ENCODE measurements around the gene TTC39A. TPM values are rescaled to one million over a fixed set of nuclear protein-coding genes. Genes with fewer than 3 reads are reported as not detected.

Gene TTC39A
- total and polyA plus RNA-seq, 2 donors (not counting 1 experiment from before 2014, with no cell fraction given), result 0.28 to 1.5 TPM

DNA sequence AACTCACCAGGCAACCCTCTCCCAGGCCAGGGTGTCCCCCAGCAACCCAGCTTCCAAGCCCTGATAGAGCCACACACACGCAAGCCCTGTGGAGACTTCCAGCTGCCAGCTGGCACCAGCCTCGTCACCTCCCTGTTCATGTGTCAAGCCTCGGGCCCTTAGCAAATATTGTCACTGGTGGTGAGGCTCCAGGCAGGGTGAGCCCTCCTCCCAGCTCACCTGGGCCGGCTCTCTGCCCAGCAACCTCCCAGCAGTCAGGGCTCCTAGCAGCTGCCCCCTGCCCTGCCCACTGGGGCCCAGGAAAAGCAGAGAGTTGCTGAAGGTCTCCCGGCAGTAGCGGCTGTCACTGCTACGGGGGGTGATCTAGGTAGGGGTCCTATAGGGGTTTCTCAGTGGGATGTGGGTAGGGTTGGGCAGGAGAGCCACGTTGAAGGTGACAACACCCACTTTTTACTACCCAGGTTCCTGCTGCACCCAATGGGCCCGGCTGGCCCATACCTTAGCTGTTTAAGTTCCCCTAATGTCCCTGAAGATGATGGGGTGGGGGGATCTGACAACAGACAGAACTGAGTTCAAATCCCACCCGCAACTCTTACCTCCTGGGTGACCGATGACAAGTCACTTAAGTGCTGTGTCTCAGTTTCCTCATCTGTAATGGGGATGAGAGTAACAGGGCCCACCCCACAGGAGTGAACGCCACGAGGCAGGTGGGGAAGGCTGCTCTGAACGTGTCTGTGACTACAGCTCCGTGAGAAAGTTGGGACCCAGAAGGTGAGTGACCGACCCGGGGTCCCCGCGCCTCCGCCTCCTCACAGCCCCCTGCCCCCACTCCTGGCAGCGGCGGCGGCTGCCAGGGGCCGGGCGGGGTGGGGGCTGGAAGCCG lies 678 bp downstream of the TTC39A start:
- no peak for DNase-seq (ENCODE audit: low read depth in 2 of 2)
- no peak overlapping the region for H2AFZ ChIP-seq (ENCODE audit: low read length)

DNA sequence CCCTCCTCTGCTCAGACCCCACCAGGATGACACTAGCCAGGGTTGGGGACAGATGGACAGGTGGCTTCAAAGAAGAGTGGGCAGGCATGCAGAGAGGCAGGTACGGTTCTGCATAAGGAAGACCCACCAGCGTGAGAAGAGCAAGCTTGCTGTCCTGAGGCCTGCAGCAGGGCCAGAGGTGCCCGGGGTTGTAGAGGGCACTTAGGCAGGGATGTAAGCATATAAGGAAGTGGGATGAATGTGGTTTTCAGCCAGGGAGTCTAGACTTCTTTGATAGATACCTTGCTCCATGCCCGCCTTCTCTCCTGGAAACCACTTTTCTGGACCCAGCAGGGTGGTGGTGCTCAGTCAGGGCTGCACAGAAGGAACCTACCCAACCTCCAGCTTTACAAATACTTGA lies 1.4 kb downstream of the TTC39A start:
- H3K4me2 ChIP-seq (ENCODE audit: extremely low read depth, insufficient read depth, low read length), result no peak overlapping the region
- no peaks in the 10 kb centered on the region for H3K36me3 ChIP-seq (ENCODE audit: control insufficient read depth, insufficient read depth, low read length)
- H3K4me3 ChIP-seq (replicated peaks in 1 of 4; ENCODE audit: control extremely low read depth in 1 of 4, insufficient read depth in 1 of 4, low read depth in 3 of 4, low read length in 4 of 4), result no peak overlapping the region
- H3K27me3 ChIP-seq (ENCODE audit: control insufficient read depth, insufficient read depth, low read length), result no peaks in the 10 kb centered on the region
- no peaks in the 10 kb centered on the region for H3K9me3 ChIP-seq (ENCODE audit: control insufficient read depth, insufficient read depth, low read depth, low read length)
- H2AFZ ChIP-seq (ENCODE audit: low read length), result no peak overlapping the region
- no peak overlapping the region for H3K9ac ChIP-seq (ENCODE audit: insufficient read depth, low read length)
- TF ChIP-seq CTCF (conservative IDR thresholded peaks at IDR 0.05 in 1 of 2, IDR thresholded peaks at IDR 0.05 in 1 of 2; ENCODE audit: low read depth in 1 of 2, low read length in 2 of 2) (no peak), EZH2 (IDR thresholded peaks at IDR 0.05; ENCODE audit: low read length, missing control alignments) (no peak)
- H3K4me1 ChIP-seq (ENCODE audit: control insufficient read depth, extremely low read depth, insufficient read depth, low read length), result peaks cover 10% of the 10 kb centered on the region
- no peak overlapping the region for H3K27ac ChIP-seq (ENCODE audit: insufficient read depth, low read length)
- H3K79me2 ChIP-seq (ENCODE audit: control insufficient read depth, insufficient read depth, low read length), result no peaks in the 10 kb centered on the region
- no peaks in the 10 kb centered on the region for H4K20me1 ChIP-seq (ENCODE audit: control insufficient read depth, extremely low read depth, insufficient read depth, low read length)
- no peak for DNase-seq (ENCODE audit: low read depth in 2 of 2)

More for the DNA sequence above, 678 bp downstream of the TTC39A start:
- H4K20me1 ChIP-seq (ENCODE audit: control insufficient read depth, extremely low read depth, insufficient read depth, low read length), result no peaks in the 10 kb centered on the region
- H3K9me3 ChIP-seq (ENCODE audit: control insufficient read depth, insufficient read depth, low read depth, low read length), result no peaks in the 10 kb centered on the region
- H3K4me3 ChIP-seq (replicated peaks in 1 of 4; ENCODE audit: control extremely low read depth in 1 of 4, insufficient read depth in 1 of 4, low read depth in 3 of 4, low read length in 4 of 4), result peak overlapping the region in 2 of 4 experiments; percentile 14 to 20
- H3K4me1 ChIP-seq (ENCODE audit: control insufficient read depth, extremely low read depth, insufficient read depth, low read length), result peaks cover 10% of the 10 kb centered on the region
- H3K4me2 ChIP-seq (ENCODE audit: extremely low read depth, insufficient read depth, low read length), result peak overlapping the region; percentile 25
- no peaks in the 10 kb centered on the region for H3K79me2 ChIP-seq (ENCODE audit: control insufficient read depth, insufficient read depth, low read length)
- no peaks in the 10 kb centered on the region for H3K36me3 ChIP-seq (ENCODE audit: control insufficient read depth, insufficient read depth, low read length)
- no peak overlapping the region for H3K27ac ChIP-seq (ENCODE audit: insufficient read depth, low read length)
- TF ChIP-seq CTCF (conservative IDR thresholded peaks at IDR 0.05 in 1 of 2, IDR thresholded peaks at IDR 0.05 in 1 of 2; ENCODE audit: low read depth in 1 of 2, low read length in 2 of 2), result no peak
- no peak for TF ChIP-seq EZH2 (IDR thresholded peaks at IDR 0.05; ENCODE audit: low read length, missing control alignments)
- H3K9ac ChIP-seq (ENCODE audit: insufficient read depth, low read length), result no peak overlapping the region
- no peaks in the 10 kb centered on the region for H3K27me3 ChIP-seq (ENCODE audit: control insufficient read depth, insufficient read depth, low read length)

DNA sequence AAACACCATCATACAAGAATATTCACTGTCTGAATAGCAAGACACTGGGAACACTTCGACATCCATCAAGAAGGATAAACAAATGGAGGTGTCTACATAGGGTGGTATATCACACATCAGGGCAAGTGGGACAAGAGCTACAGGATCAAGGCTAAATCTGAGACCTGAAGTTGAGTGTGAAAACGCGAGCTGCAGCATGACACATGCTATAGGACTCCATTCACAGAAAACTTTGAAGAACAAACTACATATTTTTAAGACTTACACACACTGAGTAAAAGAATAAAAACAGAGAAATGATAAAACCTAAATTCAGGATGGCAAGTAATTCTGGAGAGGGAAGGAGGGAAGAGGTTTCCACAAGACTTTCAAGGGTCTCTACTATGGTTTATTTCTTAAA lies 2.1 kb downstream of the TTC39A start:
- H4K20me1 ChIP-seq (ENCODE audit: control insufficient read depth, extremely low read depth, insufficient read depth, low read length), result no peaks in the 10 kb centered on the region
- no peak overlapping the region for H3K4me2 ChIP-seq (ENCODE audit: extremely low read depth, insufficient read depth, low read length)
- peak in 1 of 2 donors; percentile 55 for DNase-seq (ENCODE audit: low read depth in 2 of 2)
- H3K9ac ChIP-seq (ENCODE audit: insufficient read depth, low read length), result no peak overlapping the region
- no peak overlapping the region for H3K4me3 ChIP-seq (replicated peaks in 1 of 4; ENCODE audit: control extremely low read depth in 1 of 4, insufficient read depth in 1 of 4, low read depth in 3 of 4, low read length in 4 of 4)
- TF ChIP-seq EZH2 (IDR thresholded peaks at IDR 0.05; ENCODE audit: low read length, missing control alignments), result no peak
- TF ChIP-seq CTCF (conservative IDR thresholded peaks at IDR 0.05 in 1 of 2, IDR thresholded peaks at IDR 0.05 in 1 of 2; ENCODE audit: low read depth in 1 of 2, low read length in 2 of 2), result no peak
- H3K9me3 ChIP-seq (ENCODE audit: control insufficient read depth, insufficient read depth, low read depth, low read length), result no peaks in the 10 kb centered on the region
- no peak overlapping the region for H3K27ac ChIP-seq (ENCODE audit: insufficient read depth, low read length)
- H3K36me3 ChIP-seq (ENCODE audit: control insufficient read depth, insufficient read depth, low read length), result no peaks in the 10 kb centered on the region
- H3K27me3 ChIP-seq (ENCODE audit: control insufficient read depth, insufficient read depth, low read length), result no peaks in the 10 kb centered on the region
- H2AFZ ChIP-seq (ENCODE audit: low read length), result no peak overlapping the region
- H3K79me2 ChIP-seq (ENCODE audit: control insufficient read depth, insufficient read depth, low read length), result no peaks in the 10 kb centered on the region
- peaks cover 10% of the 10 kb centered on the region for H3K4me1 ChIP-seq (ENCODE audit: control insufficient read depth, extremely low read depth, insufficient read depth, low read length)
